Skeletal muscle satellite cell (primary cell): ENCODE results near the gene TGFB2.
"Not testable (repeated sequence)": the region's sequence is repeated elsewhere in the genome, so short reads cannot be mapped to it uniquely, and the experiment has no call there.

Experiments used
- H3K27me3 ChIP-seq: 2 replicates; pipeline ENCODE4 v1.7.0; 2013; ENCODE audit warnings: low read length; ENCODE audit not compliant: control insufficient read depth, insufficient read depth
- H3K36me3 ChIP-seq: 2 replicates; pipeline ENCODE4 v1.7.0; 2013; ENCODE audit warnings: mild to moderate bottlenecking, control low read depth, low read length; ENCODE audit not compliant: insufficient read depth
- H3K4me1 ChIP-seq: 2 replicates; pipeline ENCODE4 v1.7.0; 2013; ENCODE audit warnings: low read length; ENCODE audit not compliant: control insufficient read depth, insufficient read depth
- H3K4me2 ChIP-seq: 2 replicates; pipeline ENCODE4 v1.7.0; 2013; ENCODE audit warnings: mild to moderate bottlenecking, low read length
- H3K4me3 ChIP-seq: 2 replicates; pipeline ENCODE4 v1.7.0; 2013; ENCODE audit warnings: low read length
- H3K9ac ChIP-seq: 2 replicates; pipeline ENCODE4 v1.7.0; 2013; ENCODE audit warnings: mild to moderate bottlenecking, low read depth, low read length, moderate library complexity
- H3K9me3 ChIP-seq: replicated peaks from 2 replicates; pipeline ENCODE4 v1.7.0; 2013; ENCODE audit warnings: mild to moderate bottlenecking, control low read depth, low read length

Gene TGFB2

DNA sequence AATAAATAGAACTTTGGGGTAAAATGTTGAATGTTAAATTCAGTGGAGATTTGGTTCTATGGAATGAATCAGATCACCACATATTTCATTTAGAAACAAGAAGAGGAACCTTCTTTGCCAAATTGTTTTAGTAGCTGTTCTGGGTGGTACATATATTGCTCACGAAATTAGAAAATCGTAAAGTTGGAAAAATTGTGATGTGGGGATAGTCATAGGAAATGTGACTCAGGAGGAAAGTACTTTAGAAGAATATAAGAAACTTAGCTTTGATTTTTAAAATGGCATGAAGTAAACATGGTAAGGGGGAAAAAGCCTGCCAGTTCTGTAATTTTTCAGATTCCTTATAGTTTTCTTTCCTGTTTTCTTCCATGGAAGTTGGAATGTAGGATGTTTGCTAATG, 32.6 kb upstream of the TGFB2 start:
- peaks cover 12% of the 10 kb centered on the region for H3K36me3 ChIP-seq

DNA sequence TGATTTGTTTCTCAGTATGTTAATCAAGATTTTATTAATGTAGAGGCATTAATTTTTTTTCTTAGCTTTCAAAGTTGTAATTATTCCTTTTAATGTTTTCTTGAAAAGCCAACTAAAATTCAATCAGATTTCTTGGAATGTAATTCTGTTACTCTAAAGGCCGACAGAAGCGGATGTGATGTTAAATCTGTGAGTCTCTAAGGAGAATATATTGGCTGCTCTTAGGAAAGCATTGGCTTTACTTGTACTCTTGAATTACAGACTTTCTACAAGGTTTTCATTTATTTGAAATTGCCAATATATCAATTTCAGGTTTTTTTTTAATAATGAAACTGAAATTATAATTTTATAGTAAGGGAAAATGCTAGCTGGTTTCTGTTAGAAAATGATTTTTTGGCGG, 30.8 kb upstream of the TGFB2 start:
- Histone ChIP-seq H3K4me1 (peaks cover 21% of the 10 kb centered on the region), H3K4me2 (no peak overlapping the region)

More for the DNA sequence above, 32.6 kb upstream of the TGFB2 start:
- Histone ChIP-seq H3K4me3 (peak overlapping the region; percentile 34), H3K4me1 (peaks cover 21% of the 10 kb centered on the region), H3K27me3 (no peaks in the 10 kb centered on the region), H3K9me3 (no peaks in the 10 kb centered on the region), H3K4me2 (peak overlapping the region; percentile 64), H3K9ac (peak overlapping the region; percentile 36)

DNA sequence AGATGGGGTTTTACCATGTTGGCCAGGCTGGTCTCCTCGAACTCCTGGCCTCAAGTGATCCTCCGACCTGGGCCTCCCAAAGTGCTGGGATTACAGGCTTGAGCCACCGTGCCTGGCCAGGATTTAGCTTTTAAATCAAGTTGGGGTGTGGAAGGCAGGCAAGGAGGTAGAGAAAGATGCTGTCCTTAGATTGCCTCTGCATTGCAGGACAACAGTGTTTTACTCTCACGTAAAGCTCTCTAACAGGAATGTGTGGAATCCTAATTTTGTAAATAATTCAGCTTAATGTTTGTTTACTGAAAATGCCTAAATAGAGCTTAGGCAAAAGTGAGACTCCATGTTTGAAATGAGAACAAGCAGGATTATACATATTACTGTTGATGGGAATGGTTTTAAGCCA, 29.5 kb upstream of the TGFB2 start:
- H3K9ac ChIP-seq, result no peak overlapping the region
- H3K4me1 ChIP-seq, result peaks cover 21% of the 10 kb centered on the region
- H3K9me3 ChIP-seq, result no peaks in the 10 kb centered on the region
- no peak overlapping the region for H3K4me3 ChIP-seq
- H3K36me3 ChIP-seq, result peaks cover 5% of the 10 kb centered on the region
- no peak overlapping the region for H3K4me2 ChIP-seq
- no peaks in the 10 kb centered on the region for H3K27me3 ChIP-seq

More for the DNA sequence above, 30.8 kb upstream of the TGFB2 start:
- H3K4me3 ChIP-seq, result no peak overlapping the region
- no peaks in the 10 kb centered on the region for H3K9me3 ChIP-seq
- peaks cover 5% of the 10 kb centered on the region for H3K36me3 ChIP-seq
- no peak overlapping the region for H3K9ac ChIP-seq
- H3K27me3 ChIP-seq, result no peaks in the 10 kb centered on the region

DNA sequence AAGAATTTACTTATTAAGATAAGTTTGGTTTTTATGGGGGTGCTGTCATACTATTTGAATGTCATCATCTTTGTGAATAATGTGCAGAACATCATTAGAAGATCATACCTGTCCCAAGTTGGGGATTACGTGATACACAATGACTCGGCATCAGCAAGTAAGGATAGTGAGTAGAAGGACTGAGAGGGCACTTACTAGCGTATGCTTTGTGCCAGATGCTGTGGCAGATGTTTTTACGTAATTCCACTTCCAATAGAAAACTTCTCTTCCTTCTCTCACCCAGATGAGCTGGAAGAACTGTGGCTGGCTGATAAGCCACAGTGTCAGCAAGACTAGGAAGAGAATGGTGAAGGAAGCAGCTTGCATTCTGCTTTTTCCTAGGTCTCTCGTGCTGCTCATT, 28.1 kb upstream of the TGFB2 start:
- H3K36me3 ChIP-seq, result no peaks in the 10 kb centered on the region
- no peak overlapping the region for H3K4me3 ChIP-seq
- no peak overlapping the region for H3K4me2 ChIP-seq
- no peak overlapping the region for H3K9ac ChIP-seq
- H3K9me3 ChIP-seq, result no peaks in the 10 kb centered on the region
- H3K27me3 ChIP-seq, result no peaks in the 10 kb centered on the region
- H3K4me1 ChIP-seq, result peaks cover 15% of the 10 kb centered on the region

DNA sequence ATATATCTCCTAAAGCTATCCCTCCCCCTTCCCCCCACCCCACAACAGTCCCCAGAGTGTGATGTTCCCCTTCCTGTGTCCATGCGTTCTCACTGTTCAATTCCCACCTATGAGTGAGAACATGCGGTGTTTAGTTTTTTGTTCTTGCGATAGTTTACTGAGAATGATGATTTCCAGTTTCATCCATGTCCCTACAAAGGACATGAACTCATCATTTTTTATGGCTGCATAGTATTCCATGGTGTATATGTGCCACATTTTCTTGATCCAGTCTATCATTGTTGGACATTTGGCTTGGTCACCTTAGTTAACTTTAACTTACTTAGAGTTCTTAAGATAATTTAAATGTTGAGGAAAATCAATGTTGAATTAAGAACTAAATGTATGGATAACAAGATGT, 25.0 kb upstream of the TGFB2 start:
- not testable (repeated sequence) for H3K4me1 ChIP-seq, H3K9me3 ChIP-seq, H3K9ac ChIP-seq, H3K4me3 ChIP-seq, H3K27me3 ChIP-seq, H3K4me2 ChIP-seq
- peaks cover 22% of the 10 kb centered on the region for H3K36me3 ChIP-seq

DNA sequence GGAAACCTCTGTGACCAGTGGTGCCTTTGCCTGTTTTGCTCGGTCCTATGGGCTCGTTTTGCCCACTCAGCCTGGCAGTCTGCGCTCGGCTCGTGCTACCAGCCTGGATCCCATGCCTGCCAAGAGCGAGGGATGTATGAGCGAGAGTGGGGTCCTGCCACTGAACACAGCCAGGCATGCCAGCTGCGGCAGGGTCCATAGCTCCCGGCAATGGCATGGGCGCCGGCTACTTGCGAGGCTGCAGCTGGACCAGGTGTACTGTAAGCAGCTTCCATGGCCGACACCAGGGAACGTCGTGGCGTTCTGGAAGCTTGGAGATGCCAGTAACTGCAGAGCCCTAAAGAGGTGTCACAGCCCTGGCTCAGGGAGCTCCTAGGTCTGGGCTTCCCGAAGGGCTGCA, 22.4 kb upstream of the TGFB2 start:
- Histone ChIP-seq H3K9ac (no peak overlapping the region), H3K27me3 (no peaks in the 10 kb centered on the region), H3K4me2 (no peak overlapping the region), H3K36me3 (peaks cover 26% of the 10 kb centered on the region), H3K4me3 (no peak overlapping the region), H3K4me1 (no peaks in the 10 kb centered on the region), H3K9me3 (no peaks in the 10 kb centered on the region)

DNA sequence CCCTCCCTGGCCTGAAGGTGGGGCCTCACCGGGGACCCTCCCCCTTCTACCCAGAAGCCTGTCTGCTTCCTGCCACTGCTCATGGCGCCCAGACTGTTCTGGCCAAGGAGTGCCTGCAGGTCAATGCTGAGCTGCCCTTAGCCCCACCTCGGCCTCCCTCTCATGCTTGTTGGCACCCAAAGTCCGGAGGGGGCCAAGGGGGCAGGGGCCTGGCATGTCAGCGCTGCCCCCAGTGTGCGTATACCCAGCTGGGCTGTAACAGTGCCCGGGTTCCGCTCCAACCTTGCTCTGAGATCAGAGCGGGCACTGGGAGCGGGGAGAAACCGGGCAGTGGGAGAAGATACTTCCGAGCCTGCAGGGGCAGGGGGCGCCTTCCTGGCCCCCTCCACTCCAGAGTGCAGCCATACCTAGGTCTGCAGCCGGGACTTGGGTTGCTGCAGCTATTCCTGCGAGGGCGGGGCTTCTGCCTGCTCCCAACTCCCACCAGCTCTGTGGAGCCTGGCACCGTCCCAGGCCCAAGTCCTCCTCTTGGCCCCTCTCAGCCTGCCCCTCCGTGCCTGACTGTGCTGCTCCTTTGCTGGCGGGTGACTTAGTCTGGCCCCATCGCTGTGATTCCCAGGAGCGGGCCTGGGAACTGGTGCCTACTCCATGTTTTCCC, 21.4 kb upstream of the TGFB2 start:
- Histone ChIP-seq H3K36me3 (peaks cover 26% of the 10 kb centered on the region), H3K4me3 (no peak overlapping the region), H3K27me3 (no peaks in the 10 kb centered on the region), H3K4me2 (no peak overlapping the region), H3K4me1 (no peaks in the 10 kb centered on the region), H3K9ac (no peak overlapping the region), H3K9me3 (no peaks in the 10 kb centered on the region)

DNA sequence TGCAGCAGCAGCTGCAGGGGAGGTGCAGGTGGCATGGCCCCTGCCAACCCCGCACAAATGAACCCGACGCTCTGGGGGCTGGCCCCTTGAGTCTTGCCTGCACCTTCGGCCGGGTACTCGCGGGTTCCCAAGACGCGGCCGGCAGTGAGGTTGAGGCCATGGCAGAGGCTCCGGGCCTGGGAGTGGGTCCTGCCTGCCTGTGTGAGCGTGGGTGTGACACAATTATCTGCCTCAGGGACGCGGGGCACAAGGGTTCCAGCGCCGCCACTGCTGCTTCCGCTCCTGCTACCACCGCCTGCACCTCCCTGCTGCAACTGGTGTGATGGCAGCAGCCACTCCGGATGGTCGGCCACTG, 20.9 kb upstream of the TGFB2 start:
- Histone ChIP-seq H3K4me2 (no peak overlapping the region), H3K36me3 (peaks cover 26% of the 10 kb centered on the region), H3K27me3 (no peaks in the 10 kb centered on the region), H3K4me1 (no peaks in the 10 kb centered on the region), H3K9me3 (no peaks in the 10 kb centered on the region), H3K9ac (no peak overlapping the region), H3K4me3 (no peak overlapping the region)

DNA sequence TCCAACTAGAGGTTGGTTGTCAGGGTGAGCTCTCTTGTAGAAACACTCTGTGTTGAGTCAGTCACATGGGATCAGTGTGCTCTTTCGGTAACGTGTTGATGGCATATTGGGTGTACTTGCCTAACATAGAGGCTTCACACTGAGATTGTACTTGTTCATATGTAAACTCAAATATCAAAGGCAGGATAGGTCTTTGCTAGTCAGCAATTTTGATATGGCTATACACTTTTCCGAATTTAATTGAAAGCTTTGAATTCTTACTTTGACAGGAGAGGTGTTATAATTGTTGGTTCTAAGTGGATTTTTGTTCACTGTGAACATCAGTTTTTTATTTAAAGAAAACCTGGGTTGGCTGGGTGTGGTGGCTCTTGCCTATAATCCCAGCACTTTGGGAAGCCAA, 16.4 kb upstream of the TGFB2 start:
- Histone ChIP-seq H3K4me2 (no peak overlapping the region), H3K36me3 (peaks cover 14% of the 10 kb centered on the region), H3K9me3 (no peaks in the 10 kb centered on the region), H3K27me3 (no peaks in the 10 kb centered on the region), H3K9ac (no peak overlapping the region), H3K4me3 (no peak overlapping the region), H3K4me1 (peaks cover 8% of the 10 kb centered on the region)

DNA sequence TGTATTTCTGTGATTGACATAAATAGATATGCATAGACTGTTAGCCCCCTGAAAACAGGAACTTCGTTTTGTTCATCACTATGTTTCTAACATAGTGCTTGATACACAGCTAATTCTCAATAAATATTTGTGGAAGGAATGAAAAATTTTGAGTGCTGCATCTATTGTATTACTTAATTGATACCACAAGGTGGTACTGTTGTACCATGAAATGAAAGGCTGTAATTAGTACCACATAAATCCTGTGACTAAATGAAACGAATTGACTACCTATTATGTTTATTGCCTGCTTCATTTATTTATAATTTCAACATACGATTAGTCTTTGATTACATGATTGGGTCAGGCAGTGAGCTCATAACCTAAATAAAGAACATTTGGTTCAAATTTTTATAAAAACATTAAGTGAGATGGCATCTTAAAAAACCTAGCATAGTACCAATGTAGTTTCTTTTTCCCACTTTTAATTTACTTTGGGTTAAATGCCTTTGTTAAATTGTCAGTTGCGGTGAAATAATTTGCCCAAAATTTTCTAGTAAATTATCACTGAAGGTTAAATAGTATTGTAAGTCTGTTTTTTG, 15.0 kb upstream of the TGFB2 start:
- H3K36me3 ChIP-seq, result peaks cover 4% of the 10 kb centered on the region
- H3K27me3 ChIP-seq, result no peaks in the 10 kb centered on the region
- peaks cover 8% of the 10 kb centered on the region for H3K4me1 ChIP-seq
- H3K9ac ChIP-seq, result peak overlapping the region; percentile 7
- H3K9me3 ChIP-seq, result no peaks in the 10 kb centered on the region
- H3K4me2 ChIP-seq, result peak overlapping the region; percentile 5
- H3K4me3 ChIP-seq, result no peak overlapping the region

DNA sequence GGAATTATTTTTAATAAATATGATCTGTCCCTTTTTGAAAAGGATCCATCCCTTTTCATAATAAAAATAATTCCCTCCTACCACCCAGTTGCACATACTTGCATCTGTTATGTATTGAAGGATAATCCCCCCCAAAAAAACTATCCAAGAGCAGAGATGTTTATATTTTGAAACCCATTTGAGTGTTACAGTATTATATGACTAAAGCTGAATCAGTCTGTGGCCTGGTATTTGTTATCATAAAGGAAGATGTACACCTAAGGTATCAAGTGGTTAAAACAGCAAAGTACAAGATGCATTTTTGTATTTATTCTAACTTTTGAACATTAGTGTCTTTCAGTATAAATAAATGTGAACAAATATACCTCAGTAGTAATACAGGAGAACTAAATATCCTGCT, 12.7 kb upstream of the TGFB2 start:
- no peak overlapping the region for H3K4me2 ChIP-seq
- peaks cover 21% of the 10 kb centered on the region for H3K4me1 ChIP-seq
- H3K27me3 ChIP-seq, result no peaks in the 10 kb centered on the region
- H3K36me3 ChIP-seq, result no peaks in the 10 kb centered on the region
- H3K9ac ChIP-seq, result no peak overlapping the region
- H3K9me3 ChIP-seq, result no peaks in the 10 kb centered on the region
- no peak overlapping the region for H3K4me3 ChIP-seq

DNA sequence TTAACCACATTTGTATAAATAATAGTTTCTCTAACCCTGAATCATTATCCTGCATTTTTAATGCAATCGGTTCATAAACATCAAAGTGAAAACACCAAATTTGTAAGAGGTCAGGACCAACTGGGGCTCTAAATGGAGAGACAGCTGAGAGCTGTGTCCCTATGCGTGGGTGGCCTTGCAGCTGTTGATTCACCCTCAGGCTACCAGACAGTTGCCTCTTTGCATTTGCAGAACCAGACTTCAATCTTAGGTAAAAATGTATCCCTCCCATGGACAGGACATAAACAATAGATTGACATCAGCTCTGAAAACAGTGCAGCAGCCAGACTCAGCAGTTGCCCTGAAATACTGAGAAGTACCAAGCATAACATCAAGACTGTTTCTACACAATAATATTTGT, 8.8 kb upstream of the TGFB2 start:
- Histone ChIP-seq H3K9me3 (no peaks in the 10 kb centered on the region), H3K4me1 (peaks cover 21% of the 10 kb centered on the region), H3K36me3 (no peaks in the 10 kb centered on the region), H3K27me3 (no peaks in the 10 kb centered on the region), H3K4me2 (peak overlapping the region; percentile 46), H3K9ac (no peak overlapping the region), H3K4me3 (no peak overlapping the region)
